Measurements from ENCODE around the gene WFDC11. TPM values are rescaled to one million over a fixed set of nuclear protein-coding genes. Genes with fewer than 3 reads are reported as not detected.
A peak's percentile ranks its signal among the peaks of the same experiment; 100 is the strongest.
"Not testable (repeated sequence)": the region's sequence is repeated elsewhere in the genome, so short reads cannot be mapped to it uniquely, and the experiment has no call there.

The WFDC11 gene
- total RNA-seq, 2 experiments from 2014 or later, result not detected

GRCh38 chr20:45685896-45686295 is 15.9 kb upstream of the WFDC11 start:
- no peaks in the 10 kb centered on the region for H3K36me3 ChIP-seq (ENCODE audit: insufficient read depth, low read length)
- H3K27me3 ChIP-seq (ENCODE audit: control insufficient read depth in 1 of 2, insufficient read depth in 2 of 2, low read length in 2 of 2), result no peaks in the 10 kb centered on the region
- Mint-ChIP-seq H3K9me3 (no peaks in the 10 kb centered on the region), H3K36me3 (ENCODE audit: low read depth) (no peaks in the 10 kb centered on the region), H3K4me3 (no peak overlapping the region), H3K27ac (no peak overlapping the region), H3K27me3 (peaks cover 38% of the 10 kb centered on the region), H3K4me1 (ENCODE audit: low read depth) (no peaks in the 10 kb centered on the region)
- H3K4me3 ChIP-seq (ENCODE audit: low read length), result no peak overlapping the region
- no peak overlapping the region for H3K27ac ChIP-seq (ENCODE audit: low read depth in 1 of 2, low read length in 2 of 2)
- intact Hi-C loops (cut with DNase I, micrococcal nuclease), result no loop called here
- H3K4me1 ChIP-seq (ENCODE audit: insufficient read depth, low read length), result no peaks in the 10 kb centered on the region
- ChIA-PET CTCF (no interaction called here), POLR2A (no interaction called here)
- TF ChIP-seq CTCF (IDR thresholded peaks at IDR 0.05), result no peak
- DNase-seq (no peak), ATAC-seq (ENCODE audit: poor library complexity) (no peak)
- H3K9me3 ChIP-seq (ENCODE audit: control insufficient read depth in 1 of 2, insufficient read depth in 1 of 2, low read length in 2 of 2), result peaks cover 3 to 9% of the 10 kb centered on the region in 2 experiments

GRCh38 chr20:45679650-45680049 is 9.6 kb upstream of the WFDC11 start:
- intact Hi-C loops (cut with DNase I, micrococcal nuclease), result no loop called here
- POLR2A ChIA-PET, result no interaction called here

GRCh38 chr20:45672765-45673164 is 2.7 kb upstream of the WFDC11 start:
- Histone ChIP-seq H3K27me3 (ENCODE audit: control insufficient read depth in 1 of 2, insufficient read depth in 2 of 2, low read length in 2 of 2) (peaks cover 0 to 3% of the 10 kb centered on the region in 2 experiments), H3K27ac (ENCODE audit: low read depth in 1 of 2, low read length in 2 of 2) (no peak overlapping the region), H3K4me3 (ENCODE audit: low read length) (no peak overlapping the region), H3K4me1 (ENCODE audit: insufficient read depth, low read length) (no peaks in the 10 kb centered on the region), H3K9me3 (ENCODE audit: control insufficient read depth in 1 of 2, insufficient read depth in 1 of 2, low read length in 2 of 2) (peaks cover 0 to 2% of the 10 kb centered on the region in 2 experiments), H3K36me3 (ENCODE audit: insufficient read depth, low read length) (no peaks in the 10 kb centered on the region)
- no peak overlapping the region for H3K4me3 Mint-ChIP-seq
- no peak for ATAC-seq (ENCODE audit: poor library complexity)
- no peak overlapping the region for H3K27ac Mint-ChIP-seq
- H3K4me1 Mint-ChIP-seq (ENCODE audit: low read depth), result no peaks in the 10 kb centered on the region
- POLR2A ChIA-PET, result no interaction called here
- CTCF ChIA-PET, result no interaction called here
- no peak for DNase-seq
- peaks cover 3% of the 10 kb centered on the region for H3K9me3 Mint-ChIP-seq
- peaks cover 64% of the 10 kb centered on the region for H3K27me3 Mint-ChIP-seq
- intact Hi-C loops (cut with DNase I, micrococcal nuclease), result no loop called here
- TF ChIP-seq CTCF (IDR thresholded peaks at IDR 0.05), result no peak
- H3K36me3 Mint-ChIP-seq (ENCODE audit: low read depth), result no peaks in the 10 kb centered on the region

More at GRCh38 chr20:45679650-45680049, 9.6 kb upstream of the WFDC11 start:
- no peaks in the 10 kb centered on the region for H3K4me1 ChIP-seq (ENCODE audit: insufficient read depth, low read length)
- peaks cover 0 to 9% of the 10 kb centered on the region in 2 experiments for H3K27me3 ChIP-seq (ENCODE audit: control insufficient read depth in 1 of 2, insufficient read depth in 2 of 2, low read length in 2 of 2)
- peaks cover 4 to 41% of the 10 kb centered on the region in 2 experiments for H3K9me3 ChIP-seq (ENCODE audit: control insufficient read depth in 1 of 2, insufficient read depth in 1 of 2, low read length in 2 of 2)
- Mint-ChIP-seq H3K4me1 (ENCODE audit: low read depth) (no peaks in the 10 kb centered on the region), H3K9me3 (peaks cover 13% of the 10 kb centered on the region), H3K27ac (no peak overlapping the region), H3K36me3 (ENCODE audit: low read depth) (no peaks in the 10 kb centered on the region), H3K4me3 (no peak overlapping the region), H3K27me3 (peaks cover 38% of the 10 kb centered on the region)
- TF ChIP-seq CTCF (IDR thresholded peaks at IDR 0.05), result no peak
- no peak for DNase-seq
- no peaks in the 10 kb centered on the region for H3K36me3 ChIP-seq (ENCODE audit: insufficient read depth, low read length)
- H3K4me3 ChIP-seq (ENCODE audit: low read length), result no peak overlapping the region
- ATAC-seq (ENCODE audit: poor library complexity), result no peak
- CTCF ChIA-PET, result no interaction called here
- H3K27ac ChIP-seq (ENCODE audit: low read depth in 1 of 2, low read length in 2 of 2), result no peak overlapping the region

GRCh38 chr20:45657038-45657437 is 13.0 kb downstream of the WFDC11 start:
- H3K27me3 Mint-ChIP-seq, result peaks cover 12% of the 10 kb centered on the region
- H3K27me3 ChIP-seq (ENCODE audit: control insufficient read depth in 1 of 2, insufficient read depth in 2 of 2, low read length in 2 of 2); H3K4me3 ChIP-seq (ENCODE audit: low read length); H3K36me3 ChIP-seq (ENCODE audit: insufficient read depth, low read length); H3K27ac Mint-ChIP-seq; H3K9me3 ChIP-seq (ENCODE audit: control insufficient read depth in 1 of 2, insufficient read depth in 1 of 2, low read length in 2 of 2); H3K36me3 Mint-ChIP-seq (ENCODE audit: low read depth); intact Hi-C loops (cut with DNase I, micrococcal nuclease); H3K9me3 Mint-ChIP-seq; POLR2A ChIA-PET; CTCF ChIA-PET; H3K4me1 Mint-ChIP-seq (ENCODE audit: low read depth); H3K4me1 ChIP-seq (ENCODE audit: insufficient read depth, low read length); H3K4me3 Mint-ChIP-seq; H3K27ac ChIP-seq (ENCODE audit: low read depth in 1 of 2, low read length in 2 of 2); DNase-seq; ATAC-seq (ENCODE audit: poor library complexity): not testable (repeated sequence)

GRCh38 chr20:45651726-45652125 is 18.3 kb downstream of the WFDC11 start:
- H3K27me3 Mint-ChIP-seq, result peaks cover 17% of the 10 kb centered on the region
- peak in 1 of 14 experiments; percentile 27 for DNase-seq
- H3K36me3 ChIP-seq (ENCODE audit: insufficient read depth, low read length); CTCF ChIA-PET; intact Hi-C loops (cut with DNase I, micrococcal nuclease); POLR2A ChIA-PET; ATAC-seq (ENCODE audit: poor library complexity); H3K9me3 ChIP-seq (ENCODE audit: control insufficient read depth in 1 of 2, insufficient read depth in 1 of 2, low read length in 2 of 2); H3K27ac ChIP-seq (ENCODE audit: low read depth in 1 of 2, low read length in 2 of 2); H3K4me3 ChIP-seq (ENCODE audit: low read length); H3K27me3 ChIP-seq (ENCODE audit: control insufficient read depth in 1 of 2, insufficient read depth in 2 of 2, low read length in 2 of 2); H3K36me3 Mint-ChIP-seq (ENCODE audit: low read depth); H3K4me1 Mint-ChIP-seq (ENCODE audit: low read depth); H3K4me1 ChIP-seq (ENCODE audit: insufficient read depth, low read length); H3K27ac Mint-ChIP-seq; H3K4me3 Mint-ChIP-seq; H3K9me3 Mint-ChIP-seq: not testable (repeated sequence)
